ENCODE results near the gene IMMP1L.

Gene IMMP1L

DNA sequence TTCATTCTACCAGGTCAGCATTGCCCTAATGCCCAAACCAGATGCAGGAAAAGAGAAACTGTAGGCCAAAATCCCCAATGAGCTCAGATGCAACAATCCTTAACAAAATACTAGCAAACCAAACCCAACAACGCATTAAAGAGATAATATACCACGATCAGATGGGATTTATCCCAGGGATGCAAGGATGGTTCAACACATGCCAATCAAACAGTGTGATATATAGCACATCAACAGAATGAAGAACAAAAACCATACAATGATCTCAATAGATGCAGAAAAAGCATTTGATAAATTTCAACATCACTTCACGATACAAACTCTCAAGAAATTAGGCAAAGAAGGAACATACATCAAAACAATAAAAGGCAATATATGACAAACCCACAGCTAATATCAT lies 45.0 kb downstream of the IMMP1L start:
- DNase-seq, result no peak

DNA sequence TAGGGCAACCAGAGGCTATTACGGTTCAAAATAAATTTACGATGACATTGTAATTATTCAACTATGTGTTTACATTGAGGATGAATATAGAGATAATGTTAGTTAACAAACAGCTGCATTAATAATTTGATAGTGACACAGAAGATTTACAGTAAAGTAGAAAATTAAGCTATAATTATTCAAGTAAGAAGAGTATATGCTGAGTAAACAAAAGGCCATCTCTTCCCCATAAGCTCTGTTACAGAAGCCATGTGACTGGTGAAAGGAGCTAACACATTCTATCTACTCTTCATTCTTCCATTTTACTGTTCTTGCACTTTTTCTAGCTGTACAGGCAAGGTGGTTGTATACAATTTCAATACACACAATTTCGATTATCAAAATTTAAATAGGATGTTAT lies 54.2 kb downstream of the IMMP1L start:
- no peak for DNase-seq

DNA sequence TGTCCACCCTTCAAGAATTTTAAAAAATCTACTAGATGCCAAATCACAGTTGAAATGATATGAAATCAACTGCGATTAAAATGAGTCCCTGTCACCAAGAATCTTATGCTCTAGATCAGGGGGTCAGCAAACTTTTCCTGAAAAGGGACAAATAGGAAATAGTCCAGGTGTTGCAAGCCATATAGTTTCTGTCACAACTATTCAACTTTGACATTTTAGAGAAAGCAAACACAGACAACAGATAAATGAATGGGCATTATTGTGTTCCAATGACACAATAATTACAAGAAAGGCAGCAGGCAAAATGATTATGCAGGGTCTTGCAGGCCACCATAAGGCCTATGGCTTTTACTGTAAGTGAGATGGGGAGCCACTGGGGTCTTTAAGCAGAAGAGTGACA lies 58.6 kb downstream of the IMMP1L start:
- no peak for DNase-seq

DNA sequence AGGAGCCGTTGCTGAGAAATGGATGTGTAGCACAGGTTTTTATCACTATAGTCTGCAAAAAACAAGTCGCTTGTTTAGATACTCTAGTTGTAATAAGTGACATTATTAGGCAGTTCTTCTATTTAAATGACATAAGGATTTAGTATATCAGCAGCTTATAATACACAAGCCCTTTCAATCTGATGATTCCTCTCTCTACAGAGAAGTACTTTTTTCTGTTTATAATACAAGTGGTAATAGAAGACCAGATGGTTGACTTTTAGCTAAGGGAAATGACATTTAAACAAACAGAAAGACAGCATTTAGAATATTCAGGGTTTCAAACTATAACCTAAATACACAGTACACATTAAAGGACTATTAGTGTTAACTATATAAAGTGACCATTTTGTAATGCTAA lies 60.4 kb downstream of the IMMP1L start:
- no peak for DNase-seq

DNA sequence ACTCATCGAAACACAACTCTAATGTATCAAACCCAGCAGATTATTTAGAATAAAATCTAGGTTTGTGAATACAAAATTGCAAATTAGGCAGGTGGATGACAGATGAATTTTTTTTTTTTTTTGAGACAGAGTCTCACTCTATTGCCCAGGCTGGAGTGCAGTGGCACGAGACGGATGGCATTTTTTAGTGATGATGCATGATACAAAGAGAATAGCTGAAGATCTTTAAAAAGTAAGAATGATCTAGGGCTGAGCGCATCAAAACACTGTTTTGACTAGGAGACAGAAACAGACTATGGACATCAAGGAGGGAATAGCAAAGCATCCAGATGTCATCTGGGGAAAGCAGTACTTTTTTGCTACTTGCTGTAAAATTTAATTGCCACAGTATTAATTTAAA lies 63.8 kb downstream of the IMMP1L start:
- DNase-seq, result no peak

DNA sequence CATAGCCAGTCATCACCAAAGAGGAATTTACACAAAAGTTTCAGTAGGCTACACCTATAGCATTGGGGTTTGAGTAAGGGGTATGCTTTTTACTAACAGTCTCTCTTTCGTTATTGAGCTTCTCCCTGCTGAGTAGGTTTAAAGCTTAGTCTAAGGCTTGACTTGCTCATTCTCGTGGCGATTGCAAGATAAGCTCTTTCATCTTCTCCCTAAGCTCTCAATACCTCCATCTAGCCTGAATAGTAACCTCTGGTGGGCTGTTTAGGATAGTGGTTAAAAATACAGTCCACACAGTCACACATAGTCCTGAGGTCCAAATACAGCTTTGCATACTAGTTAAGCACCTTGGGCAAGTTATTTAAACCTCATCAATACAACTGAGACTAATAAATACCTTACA lies 65.6 kb downstream of the IMMP1L start:
- no peak for DNase-seq

DNA sequence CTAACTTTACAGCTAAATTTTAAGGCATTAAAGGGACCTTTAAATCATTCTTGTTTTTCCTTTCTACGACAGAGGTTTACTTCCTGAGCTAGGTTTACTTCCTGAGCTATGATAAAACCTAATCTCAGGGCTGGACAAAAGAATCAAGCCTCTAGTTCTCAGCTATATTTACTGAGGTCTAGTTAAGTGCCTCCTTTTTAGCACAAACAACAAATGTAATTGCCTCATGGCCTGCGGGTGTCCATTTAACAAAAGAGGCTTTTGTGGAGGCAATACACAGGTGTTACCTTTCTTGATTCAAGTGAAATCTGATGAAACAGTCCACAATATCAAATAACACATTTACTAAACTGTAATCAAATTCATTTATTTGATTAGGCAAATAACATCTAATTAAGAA lies 67.3 kb downstream of the IMMP1L start:
- no peak for DNase-seq

DNA sequence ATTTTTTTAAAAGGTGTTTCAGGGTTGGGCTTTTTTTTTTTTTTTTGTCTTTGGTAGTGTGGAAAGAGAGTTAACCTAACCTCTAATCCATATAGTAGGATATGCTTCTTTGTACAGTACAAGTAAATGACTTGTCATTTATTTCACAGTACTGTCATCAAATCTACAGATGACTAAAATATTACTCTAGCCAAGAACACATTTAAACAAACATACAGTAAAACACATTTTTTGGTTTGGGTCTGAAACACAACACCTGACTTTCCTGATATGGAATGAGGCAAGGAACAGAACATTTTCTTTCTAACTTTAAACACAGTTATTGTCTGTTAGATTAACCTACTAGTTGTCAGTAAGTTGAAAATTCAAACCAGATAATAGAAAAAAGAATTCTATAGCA lies 68.1 kb downstream of the IMMP1L start:
- DNase-seq, result no peak

DNA sequence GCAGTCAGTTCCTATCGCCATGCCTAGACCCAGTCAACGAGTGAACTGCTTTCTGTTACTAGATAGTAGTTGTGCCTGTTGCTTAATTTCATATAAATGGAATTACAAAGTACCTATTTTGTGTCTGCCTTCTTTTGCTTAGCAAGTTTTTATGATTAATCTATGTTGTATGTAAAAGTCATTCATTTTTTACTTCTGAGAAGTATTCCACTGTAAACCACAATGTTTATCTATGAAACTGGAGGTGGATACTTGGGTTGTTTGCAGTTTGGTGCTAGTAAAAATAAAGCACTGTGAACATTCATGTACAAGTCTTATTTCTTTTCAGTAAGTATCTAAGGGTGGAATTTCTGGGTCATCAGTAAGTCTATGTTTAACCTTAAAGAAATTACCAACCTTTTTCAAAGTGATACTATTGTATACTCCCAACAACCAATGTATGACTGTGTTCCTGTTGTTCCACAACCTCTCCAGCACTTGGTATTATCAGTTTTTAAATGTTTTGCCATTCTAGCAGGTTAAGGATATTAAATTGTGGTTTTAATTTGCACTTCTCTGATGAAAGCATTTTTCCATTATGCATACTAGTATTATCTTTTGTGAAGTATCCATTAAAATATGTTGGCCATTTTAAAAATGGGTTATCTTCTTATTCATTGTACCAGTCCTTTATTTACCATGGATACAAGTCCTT lies 71.5 kb downstream of the IMMP1L start:
- DNase-seq, result no peak

DNA sequence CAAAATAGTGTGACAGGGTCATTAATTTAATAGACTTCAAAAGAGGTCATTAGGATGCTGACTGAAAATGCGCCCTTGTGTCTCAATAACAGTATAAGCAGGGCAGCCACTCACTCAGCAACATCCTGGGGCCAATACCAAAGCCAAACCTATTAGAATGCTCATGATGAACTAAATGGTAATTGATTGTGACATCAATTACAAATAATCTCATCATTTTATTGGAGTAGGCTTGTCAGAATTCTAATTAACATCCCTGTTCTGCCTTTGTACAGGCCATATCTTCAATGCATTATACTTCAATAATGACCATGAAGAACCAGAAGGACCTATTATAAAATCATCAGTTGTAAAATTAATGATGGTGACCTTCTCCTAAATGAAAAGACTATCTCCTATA lies 75.6 kb downstream of the IMMP1L start:
- no peak for DNase-seq

DNA sequence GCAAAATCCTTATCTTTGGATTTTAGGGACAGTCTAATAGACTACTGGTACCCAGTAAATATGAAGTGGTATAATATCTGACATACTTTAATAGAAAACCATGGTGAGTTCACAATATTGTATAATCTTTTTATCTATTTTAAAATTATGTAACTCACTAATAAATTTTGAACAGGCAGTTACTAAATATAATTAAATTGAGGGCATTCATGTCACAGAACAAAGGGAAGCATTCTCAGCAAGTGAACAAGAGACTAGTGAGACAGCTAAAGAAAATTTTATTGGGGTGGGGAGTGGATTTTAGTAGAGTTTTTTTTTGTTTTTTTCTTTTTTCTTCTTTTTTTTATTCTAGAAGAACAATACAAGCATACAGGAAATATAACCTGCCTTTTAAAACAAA lies 84.8 kb downstream of the IMMP1L start:
- no peak for DNase-seq

DNA sequence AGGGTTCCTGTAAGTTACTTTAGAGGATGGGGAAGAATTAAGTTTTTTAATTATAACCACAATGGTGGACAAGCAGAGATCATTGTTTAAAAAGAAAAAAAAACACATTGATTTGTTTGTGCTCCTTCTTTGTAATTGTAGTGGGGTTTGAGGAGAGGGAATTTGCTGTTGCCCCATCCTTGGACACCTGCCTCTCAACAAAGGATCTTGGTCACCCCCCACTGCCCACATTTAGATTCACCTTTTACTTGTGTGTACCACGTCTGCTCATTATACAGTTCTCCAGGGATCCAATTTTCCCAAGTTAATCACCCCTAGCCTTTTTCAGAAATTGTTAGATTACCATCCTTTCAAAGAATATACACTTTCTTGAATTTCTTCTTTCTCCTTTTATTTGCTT lies 86.7 kb downstream of the IMMP1L start:
- no peak for DNase-seq

DNA sequence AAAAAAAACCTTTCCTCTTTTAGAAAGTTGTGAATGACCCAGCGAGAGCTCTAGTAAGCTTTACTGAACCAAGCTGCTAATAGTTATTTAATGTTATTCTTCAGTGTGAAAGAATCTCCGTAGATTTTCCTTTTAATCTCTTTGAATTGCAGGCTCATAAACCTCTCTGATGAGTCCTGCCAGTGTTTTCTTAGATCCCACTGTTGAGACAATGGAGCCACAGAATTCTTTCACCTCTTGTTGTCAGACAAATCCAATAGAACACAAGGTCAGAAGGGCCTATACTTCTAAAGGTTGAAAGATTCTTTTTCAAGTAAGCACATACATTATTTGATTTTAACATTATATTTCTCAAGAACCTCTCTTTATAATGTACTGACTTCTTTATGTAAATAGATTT lies 87.6 kb downstream of the IMMP1L start:
- DNase-seq, result no peak

DNA sequence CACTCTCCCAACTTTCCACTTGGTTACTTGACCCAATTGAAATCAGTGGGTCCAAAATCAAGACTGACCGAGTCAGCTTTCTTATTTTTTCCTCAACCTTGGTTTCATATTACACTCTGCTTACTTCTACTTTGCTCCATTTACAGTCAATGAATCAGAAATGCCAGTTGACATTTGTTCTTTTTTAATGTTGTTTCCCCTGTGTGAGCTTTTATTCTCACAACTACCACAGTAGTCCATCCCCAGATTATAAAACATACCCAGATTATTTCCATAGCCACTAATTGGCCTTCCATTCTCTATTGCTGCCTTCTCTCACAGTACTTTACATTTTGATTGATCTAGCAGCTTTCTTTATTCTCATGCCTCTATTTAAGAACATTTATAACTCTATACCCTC lies 89.8 kb downstream of the IMMP1L start:
- no peak for DNase-seq

DNA sequence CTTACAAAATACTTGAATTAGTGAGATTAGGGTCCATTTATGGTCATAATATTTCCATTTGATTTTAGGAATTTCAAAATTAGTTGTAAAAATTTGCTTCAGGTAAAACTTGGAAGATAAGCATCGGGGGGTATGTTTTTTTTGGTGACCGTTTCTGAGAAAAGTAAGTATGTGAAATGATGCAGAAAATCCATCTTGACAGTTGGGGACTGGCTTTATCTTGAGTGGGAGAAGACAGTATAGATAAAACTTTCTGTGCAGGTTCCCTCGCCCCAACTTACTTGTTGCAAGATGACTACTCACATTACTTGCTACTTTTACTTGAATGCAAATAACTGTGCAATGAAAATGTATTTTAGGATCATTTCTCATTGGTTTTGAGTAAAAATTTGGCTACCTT lies 90.3 kb downstream of the IMMP1L start:
- no peak for DNase-seq

DNA sequence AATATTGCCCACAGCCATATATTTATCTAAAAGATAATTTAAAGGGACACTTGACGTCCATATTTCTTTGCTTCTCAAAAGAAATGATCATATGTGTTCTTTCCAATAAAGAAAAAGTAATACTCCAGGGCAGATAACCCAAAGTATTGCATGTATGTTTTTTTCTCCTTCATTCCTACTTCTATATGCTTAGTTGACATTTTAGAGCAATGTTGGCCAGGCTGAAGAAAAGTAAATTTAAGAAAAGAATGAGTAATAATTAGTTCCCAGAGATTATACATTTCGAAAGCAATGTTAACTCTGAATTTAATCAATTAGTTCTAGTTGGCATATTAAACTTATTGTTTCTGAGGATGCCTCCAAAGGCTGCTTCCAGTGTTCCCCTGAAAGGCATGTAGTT lies 91.6 kb downstream of the IMMP1L start:
- no peak for DNase-seq

DNA sequence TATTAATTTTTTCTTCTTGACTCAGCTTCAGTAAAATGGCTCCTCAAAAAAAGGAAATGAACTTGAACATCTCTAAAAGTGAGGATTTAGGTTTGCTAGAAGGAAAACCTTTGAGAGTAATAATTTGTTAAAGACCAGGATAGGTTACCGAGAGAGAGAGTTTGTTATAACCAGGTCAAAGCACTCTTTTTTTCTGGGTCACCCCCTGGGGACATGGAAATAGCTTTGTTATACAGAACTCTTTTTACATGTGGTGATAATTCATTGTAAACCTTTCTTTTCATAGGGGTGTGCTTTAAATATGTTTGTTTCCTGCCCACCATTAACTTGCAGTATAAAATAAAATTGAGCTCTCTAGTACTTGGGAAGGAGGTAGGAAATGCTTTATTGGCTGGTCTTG lies 92.1 kb downstream of the IMMP1L start:
- no peak for DNase-seq

DNA sequence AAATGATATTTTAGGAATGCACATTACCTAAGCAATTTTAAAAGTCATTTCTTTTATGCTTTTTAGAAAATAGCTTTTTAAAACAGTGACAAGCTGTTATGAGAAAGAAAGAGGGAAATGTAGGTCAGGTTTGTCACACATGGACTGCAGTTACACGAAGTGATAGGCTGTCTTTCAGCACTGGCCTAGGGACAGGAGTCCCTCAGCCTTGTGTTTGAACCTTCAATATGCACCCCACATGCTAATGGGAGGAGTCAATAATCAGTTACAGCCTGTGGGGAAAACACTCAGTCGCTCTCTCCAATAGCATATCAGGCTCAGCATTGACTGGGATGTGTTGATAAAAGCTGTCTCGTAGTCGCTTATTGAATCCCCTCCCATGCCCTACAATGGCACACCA lies 94.0 kb downstream of the IMMP1L start:
- DNase-seq, result no peak

DNA sequence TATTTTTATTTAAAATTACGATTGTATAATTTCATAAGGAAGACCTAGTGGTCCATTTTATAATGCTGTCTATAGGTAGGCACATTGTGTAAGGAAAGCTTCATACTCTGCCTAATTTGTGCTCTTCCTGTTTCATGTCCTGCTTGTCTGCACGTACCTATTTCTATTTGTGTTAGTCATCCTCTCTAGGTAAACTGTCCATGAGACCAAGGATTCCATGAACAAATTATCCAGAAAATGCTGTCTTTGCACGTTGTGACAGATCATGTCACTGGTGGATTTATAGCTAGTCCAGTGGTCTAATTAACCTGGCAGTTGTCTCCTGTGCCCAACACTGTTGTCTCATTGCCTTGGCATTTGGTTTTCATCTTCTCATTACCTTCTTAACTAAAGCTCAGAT lies 95.1 kb downstream of the IMMP1L start:
- no peak for DNase-seq

DNA sequence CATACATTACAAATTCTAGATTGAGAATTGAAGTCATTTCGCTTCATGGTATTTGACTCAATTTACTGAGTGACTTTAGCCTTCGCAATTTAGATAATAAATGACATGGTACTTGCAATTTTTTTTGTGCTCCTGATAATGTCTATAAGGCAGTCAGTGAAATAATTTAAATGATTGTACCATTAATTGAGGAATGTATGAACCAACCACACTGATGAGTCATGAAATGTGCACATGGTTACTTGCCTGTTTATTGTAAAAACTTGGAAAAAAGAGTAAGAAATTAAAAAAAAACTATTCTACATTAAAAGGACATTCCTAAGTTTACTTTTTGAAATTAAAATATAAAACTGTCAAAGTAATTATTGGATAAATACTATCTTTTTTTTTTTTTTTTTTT lies 96.5 kb downstream of the IMMP1L start:
- no peak for DNase-seq

DNA sequence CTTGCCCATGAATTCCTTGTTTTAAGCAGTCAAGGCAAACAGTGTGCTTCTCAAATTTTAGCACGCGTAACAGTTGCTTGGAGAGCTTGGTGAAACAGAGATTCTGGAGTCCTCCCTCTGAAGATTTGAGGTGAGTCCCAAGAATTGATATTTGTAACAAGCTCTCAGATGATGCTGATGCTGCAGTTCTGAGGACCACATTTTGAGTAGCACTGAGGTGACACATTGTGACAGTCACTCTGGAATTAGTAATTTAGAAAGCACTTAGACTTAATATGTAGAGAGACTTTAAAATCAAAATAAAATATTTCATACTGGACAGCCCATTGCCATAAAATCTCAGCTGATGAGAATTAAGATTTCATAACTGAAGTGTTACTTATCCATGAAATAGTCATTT lies 101.2 kb downstream of the IMMP1L start:
- DNase-seq, result no peak

DNA sequence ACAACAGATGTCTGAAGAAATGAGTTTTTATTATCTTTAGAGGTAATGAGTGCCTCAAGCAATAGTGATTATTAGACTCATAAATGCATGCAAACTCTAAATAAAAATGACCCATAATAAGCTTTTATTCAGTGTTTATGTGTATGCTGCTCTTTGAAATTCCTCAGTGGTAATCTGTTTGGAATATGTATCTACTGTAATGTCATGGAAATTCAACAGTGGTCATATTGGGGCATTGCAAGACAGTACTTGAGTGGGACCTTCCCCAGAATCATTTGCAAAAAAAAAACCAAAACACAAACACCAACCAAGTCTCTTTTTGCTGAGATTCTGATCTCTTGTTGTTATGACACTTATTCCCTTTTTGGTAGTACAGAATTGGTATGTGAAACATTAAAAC lies 104.8 kb downstream of the IMMP1L start:
- DNase-seq, result no peak

DNA sequence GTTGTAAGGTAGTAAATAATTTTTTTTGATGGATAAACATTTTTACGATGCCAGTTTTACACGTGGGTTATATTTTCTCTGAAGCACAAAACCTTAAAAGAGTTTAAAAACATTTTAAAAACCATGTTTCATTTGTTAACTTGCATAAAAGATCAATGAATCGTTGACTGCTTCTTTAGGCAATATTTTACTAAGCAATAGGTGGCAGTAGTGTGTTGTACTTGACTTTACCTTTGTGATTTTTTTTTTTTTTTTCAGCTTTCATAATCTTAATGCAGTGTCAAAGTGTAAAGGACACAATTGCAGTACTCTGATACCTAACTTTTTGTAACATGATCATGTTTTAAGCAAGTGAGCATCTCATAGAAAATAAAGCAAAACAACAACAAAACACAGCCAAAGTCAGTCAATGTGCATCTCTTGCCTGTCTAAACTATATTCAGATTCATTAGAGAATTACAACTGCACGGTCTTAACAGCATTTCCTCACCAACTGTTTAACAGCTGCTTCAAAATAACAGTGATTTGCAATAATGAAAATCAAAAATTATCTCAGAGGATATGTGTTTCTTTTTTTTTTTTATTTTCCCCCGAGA lies 112.1 kb downstream of the IMMP1L start:
- peak; percentile 31 to 35 for DNase-seq

DNA sequence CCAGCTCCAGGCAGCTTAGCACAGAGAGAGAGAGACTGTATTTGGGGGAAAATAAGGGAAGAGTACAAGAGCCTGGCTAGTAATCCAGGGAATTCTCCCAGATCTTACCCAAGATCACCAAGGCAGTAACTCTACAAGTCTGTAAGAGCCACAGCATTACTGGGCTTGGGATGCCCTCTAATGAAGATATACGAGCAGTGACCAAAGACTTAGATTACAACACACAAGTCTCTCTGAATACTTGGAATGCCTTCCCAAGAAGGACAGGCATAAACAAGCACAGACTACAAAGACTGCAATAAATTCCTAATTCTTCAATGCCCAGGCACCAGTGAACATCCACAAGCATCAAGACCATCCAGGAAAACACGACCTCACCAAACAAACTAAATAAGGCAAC lies 122.0 kb downstream of the IMMP1L start:
- DNase-seq, result no peak

DNA sequence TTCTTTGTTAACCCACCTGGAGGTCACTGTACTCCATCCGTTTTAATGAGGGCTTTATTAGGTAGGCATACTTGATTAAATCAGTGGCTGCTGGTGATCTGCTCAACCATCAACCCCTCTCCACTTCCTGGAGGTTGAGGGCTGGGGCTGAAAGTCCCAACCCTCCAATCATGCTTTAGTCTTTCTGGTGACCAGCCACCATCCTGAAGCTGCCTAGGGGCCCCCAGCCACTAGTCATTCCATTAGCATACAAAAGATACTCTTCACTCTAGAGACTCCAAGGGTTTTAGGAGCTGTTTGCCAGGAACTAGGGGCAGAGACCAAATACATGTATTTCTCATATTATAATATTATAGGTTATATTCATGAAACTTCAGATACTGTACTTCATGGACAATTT lies 126.3 kb downstream of the IMMP1L start:
- DNase-seq, result no peak

All from Kasumi-1 (cell line).